ENCODE measurements around the gene NRCAM. TPM values are rescaled to one million over a fixed set of nuclear protein-coding genes. Genes with fewer than 3 reads are reported as not detected.
A peak's percentile ranks its signal among the peaks of the same experiment; 100 is the strongest.

The NRCAM gene
- total and polyA plus RNA-seq, 2 of the 8 experiments (the other 6 are each of a cell fraction or from before 2014, with no cell fraction given), result 2.7 to 3.8 TPM

DNA sequence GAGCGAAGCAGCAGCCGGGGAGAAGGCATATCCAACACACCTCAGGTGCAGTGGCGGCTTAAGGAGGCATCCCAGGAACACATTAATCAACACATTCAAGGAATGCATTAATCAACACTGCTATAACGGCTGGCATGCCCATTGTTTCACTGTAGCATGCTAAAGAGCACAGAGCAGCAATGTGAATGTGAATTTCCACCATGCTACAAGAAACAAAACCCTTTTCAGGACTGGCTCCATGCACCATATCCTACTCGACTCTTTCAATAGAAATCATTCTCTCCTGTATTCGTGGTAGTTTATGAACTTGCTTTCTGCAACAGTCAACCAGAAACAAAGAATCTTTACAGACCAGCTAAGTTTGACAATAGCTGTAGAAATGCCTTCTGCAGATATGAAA, 149.0 kb downstream of the NRCAM start:
- WGBS, 2 experiments (ENCODE audit: extremely low coverage in 1 of 2, insufficient coverage in 1 of 2, insufficient read length in 1 of 2, insufficient replicate concordance in 2 of 2, low coverage in 1 of 2, low lambda C conversion rate in 2 of 2, missing lambda C conversion rate in 1 of 2), result 84% methylated on average over 6 of the region's 6 CpGs; no CpG with 5 or more reads in 1 of the 2 experiments
- Histone ChIP-seq H3K27me3 (replicated peaks in 1 of 4; ENCODE audit: control insufficient read depth in 3 of 4, extremely low read depth in 1 of 4, insufficient read depth in 3 of 4, low read length in 3 of 4) (no peaks in the 10 kb centered on the region), H3K9me3 (ENCODE audit: insufficient read depth in 2 of 2, low read depth in 1 of 2, low read length in 1 of 2) (no peaks in the 10 kb centered on the region), H2BK12ac (ENCODE audit: low read depth, low read length) (no peak overlapping the region), H3K79me2 (ENCODE audit: control insufficient read depth in 1 of 2, insufficient read depth in 2 of 2, low read length in 2 of 2) (no peaks in the 10 kb centered on the region), H2BK5ac (ENCODE audit: low read depth, low read length) (no peak overlapping the region), H4K5ac (ENCODE audit: insufficient read length, low read depth, low read length) (no peak overlapping the region), H4K8ac (ENCODE audit: extremely low read depth, insufficient read depth, low read length) (no peak overlapping the region), H3K79me1 (ENCODE audit: low read depth, low read length) (no peaks in the 10 kb centered on the region), H3K36me3 (ENCODE audit: control insufficient read depth in 2 of 4, insufficient read depth in 4 of 4, low read length in 3 of 4) (no peaks in the 10 kb centered on the region), H2AFZ (ENCODE audit: low read length) (no peak overlapping the region), H3K4ac (replicated peaks; ENCODE audit: insufficient read length, low read depth, low read length) (no peak overlapping the region), H3K23ac (ENCODE audit: insufficient read length) (no peak overlapping the region), H3K9ac (replicated peaks in 1 of 4; ENCODE audit: extremely low read depth in 1 of 4, low read depth in 3 of 4, low read length in 3 of 4) (no peak overlapping the region), H3K18ac (ENCODE audit: extremely low read depth, low read length) (no peak overlapping the region), H3K4me1 (replicated peaks in 1 of 4; ENCODE audit: control insufficient read depth in 3 of 4, insufficient read depth in 4 of 4, low read length in 3 of 4) (peaks cover 0 to 13% (median 7%) of the 10 kb centered on the region in 4 experiments; a peak in 4 of 7 replicates), H3K14ac (ENCODE audit: insufficient read length) (no peak overlapping the region), H4K20me1 (replicated peaks in 1 of 2; ENCODE audit: control insufficient read depth in 1 of 2, insufficient read depth in 2 of 2, low read length in 2 of 2) (no peaks in the 10 kb centered on the region), H2AK5ac (ENCODE audit: low read depth, low read length) (no peak overlapping the region; the same call in 1 of the 2 replicates), H3K4me3 (ENCODE audit: extremely low read depth in 1 of 4, insufficient read depth in 2 of 4, low read depth in 3 of 4, low read length in 4 of 4) (no peak overlapping the region), H3K4me2 (ENCODE audit: insufficient read depth in 1 of 2, low read depth in 2 of 2, low read length in 2 of 2) (no peak overlapping the region), H2BK15ac (ENCODE audit: low read length) (0 out of 2 replicates have a peak overlapping the region, but pooled peaks have one; percentile 9), H2BK20ac (ENCODE audit: low read length) (no peak overlapping the region; the same call in 1 of the 2 replicates), H3K56ac (replicated peaks; ENCODE audit: insufficient read length, low read depth, low read length) (no peak overlapping the region), H3K23me2 (ENCODE audit: low read depth, low read length) (no peaks in the 10 kb centered on the region), H4K91ac (replicated peaks; ENCODE audit: insufficient read length, low read length) (no peak overlapping the region), H3K27ac (ENCODE audit: low read depth, low read length) (no peak overlapping the region), H2BK120ac (replicated peaks; ENCODE audit: low read depth, low read length) (no peak overlapping the region)
- CTCF ChIA-PET (ENCODE audit: partially characterized antibody), result interaction anchor here (1.0 kb wide), 1 partner anchor 193 kb away, joined by 3 read pairs; no protein-coding TSS in a partner anchor
- no peak for TF ChIP-seq TBP (IDR thresholded peaks at IDR 0.05; ENCODE audit: low read depth, low read length)
- TF ChIP-seq CEBPB (IDR thresholded peaks at IDR 0.05; ENCODE audit: low read depth, low read length), result no peak
- no peak for TF ChIP-seq SIN3A (conservative IDR thresholded peaks at IDR 0.05 in 1 of 2, IDR thresholded peaks at IDR 0.05 in 1 of 2; ENCODE audit: low read depth in 1 of 2, low read length in 2 of 2)
- TF ChIP-seq TCF12 (IDR thresholded peaks at IDR 0.05; ENCODE audit: low read depth, low read length), result no peak
- no peak for TF ChIP-seq GTF2F1 (IDR thresholded peaks at IDR 0.05; ENCODE audit: borderline replicate concordance, low read depth, low read length)
- TF ChIP-seq SAP30 (IDR thresholded peaks at IDR 0.05; ENCODE audit: insufficient read depth, insufficient replicate concordance, low read length), result no peak
- no peak for TF ChIP-seq SIX5 (IDR thresholded peaks at IDR 0.05; ENCODE audit: low read depth, low read length)
- POLR2A ChIA-PET (ENCODE audit: partially characterized antibody), result no interaction called here
- FAIRE-seq (no peak), DNase-seq (ENCODE audit: low read depth in 1 of 2, low spot score in 2 of 2) (no peak)

Data from H1 (cell line).